Dedifferentiated amniotic fluid mesenchymal stem cell (primary cell): ENCODE measurements around the gene MAST3.
"Not testable (repeated sequence)": the region's sequence is repeated elsewhere in the genome, so short reads cannot be mapped to it uniquely, and the experiment has no call there.

Experiments used
- DNase-seq: peaks from one replicate; pipeline ENCODE4 v3.0.0-alpha.2; 2016; ENCODE audit errors: extremely low spot score

The MAST3 gene

GRCh38 chr19:18086590-18087138 lies 10.9 kb upstream of the MAST3 start, which contains the start of gene IL12RB1:
TSS of gene IL12RB1 (minus strand) at chr19:18086934. CDS start at chr19:18086823, 111 bp downstream.
- no peak for DNase-seq

- not testable (repeated sequence) for DNase-seq
These were observed 8.5 kb upstream of the MAST3 start for GRCh38 chr19:18089096-18089541.

GRCh38 chr19:18089726-18090125 lies 7.9 kb upstream of the MAST3 start:
- no peak for DNase-seq

- DNase-seq, result no peak
These were observed 6.9 kb upstream of the MAST3 start for GRCh38 chr19:18090545-18091216.

- no peak for DNase-seq
These were observed 6.4 kb upstream of the MAST3 start for GRCh38 chr19:18091217-18091608.

GRCh38 chr19:18093439-18094161 lies 4.0 kb upstream of the MAST3 start:
- DNase-seq, result no peak

- DNase-seq, result no peak
These were observed 1.3 kb upstream of the MAST3 start for GRCh38 chr19:18096258-18096657.

- no peak for DNase-seq
These were observed 664 bp downstream of the MAST3 start for GRCh38 chr19:18097993-18098890.

- DNase-seq, result no peak
These were observed 1.5 kb downstream of the MAST3 start for GRCh38 chr19:18098891-18099622.

GRCh38 chr19:18099623-18099995 lies 2.0 kb downstream of the MAST3 start:
- DNase-seq, result no peak

- DNase-seq, result no peak
These were observed 3.1 kb downstream of the MAST3 start for GRCh38 chr19:18100710-18101109.

GRCh38 chr19:18101268-18101667 lies 3.7 kb downstream of the MAST3 start:
- DNase-seq, result no peak

- DNase-seq, result no peak
These were observed 5.5 kb downstream of the MAST3 start for GRCh38 chr19:18102916-18103542.

GRCh38 chr19:18104793-18105131 lies 7.2 kb downstream of the MAST3 start:
- no peak for DNase-seq

- DNase-seq, result not testable (repeated sequence)
These were observed 7.7 kb downstream of the MAST3 start for GRCh38 chr19:18105259-18105658.

GRCh38 chr19:18107235-18107634 lies 9.7 kb downstream of the MAST3 start:
- DNase-seq, result no peak

GRCh38 chr19:18108897-18109296 lies 11.3 kb downstream of the MAST3 start:
- no peak for DNase-seq

GRCh38 chr19:18109341-18109732 lies 11.8 kb downstream of the MAST3 start:
- DNase-seq, result no peak

GRCh38 chr19:18109733-18110608 lies 12.4 kb downstream of the MAST3 start:
- DNase-seq, result no peak
